Thymus (tissue), 11 donors: ENCODE results near the gene MEN1. TPM values are rescaled to one million over a fixed set of nuclear protein-coding genes. Genes with fewer than 3 reads are reported as not detected.

ENCODE experiments used
- DNase-seq, 9 donors: peaks; one replicate each; pipeline ENCODE4 v3.0.0-alpha.2; 2013; ENCODE audit warnings: low spot score in 9 of 9, low read depth in 6 of 9, missing footprints in 1 of 9
- H3K27ac ChIP-seq, 2 donors: one replicate each; pipeline ENCODE4 v1.5.1; 2013; ENCODE audit warnings: control low read depth in 1 of 2, low read depth in 1 of 2, low read length in 1 of 2, mild to moderate bottlenecking in 1 of 2, moderate library complexity in 1 of 2
- H3K27me3 ChIP-seq, 2 donors: one replicate each; pipeline ENCODE4 v1.5.1; 2013; ENCODE audit warnings: low read length in 1 of 2; ENCODE audit not compliant: control insufficient read depth in 2 of 2, insufficient read depth in 1 of 2
- H3K36me3 ChIP-seq, 2 donors: one replicate each; pipeline ENCODE4 v1.5.1; 2013; ENCODE audit warnings: low read length in 1 of 2, mild to moderate bottlenecking in 1 of 2, moderate library complexity in 1 of 2; ENCODE audit not compliant: control insufficient read depth in 2 of 2, insufficient read depth in 2 of 2
- H3K4me1 ChIP-seq, 2 donors: one replicate each; pipeline ENCODE4 v1.5.1; 2013; ENCODE audit warnings: low read length in 2 of 2; ENCODE audit not compliant: control insufficient read depth in 2 of 2, insufficient read depth in 2 of 2
- H3K4me3 ChIP-seq, 2 donors: one replicate each; pipeline ENCODE4 v1.5.1; 2013; ENCODE audit warnings: low read length in 2 of 2, control low read depth in 1 of 2, mild to moderate bottlenecking in 1 of 2
- H3K9me3 ChIP-seq, 2 donors: one replicate each; pipeline ENCODE4 v1.5.1; 2013; ENCODE audit warnings: low read length in 1 of 2, mild to moderate bottlenecking in 1 of 2; ENCODE audit not compliant: control insufficient read depth in 2 of 2, insufficient read depth in 1 of 2
- WGBS: extraction: QIAGEN DNeasy Blood & Tissue Kit; methylation state at CpG from one replicate; pipeline ENCODE4 v1.1.7; 2013; 5-methylcytosine and 5-hydroxymethylcytosine counted together
- polyA plus RNA-seq: library from polyadenylated mRNA; stranded (reverse); fragments of 200-250 nt; gene quantifications from one replicate; pipeline ENCODE4 v1.2.3, GENCODE V29; 2013
- total RNA-seq: library from RNA; stranded (reverse); fragments of 120-200 nt; gene quantifications from one replicate; pipeline ENCODE4 v1.2.4, GENCODE V29; 2013
- donor health status: healthy.

MEN1 gene
- total and polyA plus RNA-seq, 2 donors = 10.8 to 33.4 TPM

DNA sequence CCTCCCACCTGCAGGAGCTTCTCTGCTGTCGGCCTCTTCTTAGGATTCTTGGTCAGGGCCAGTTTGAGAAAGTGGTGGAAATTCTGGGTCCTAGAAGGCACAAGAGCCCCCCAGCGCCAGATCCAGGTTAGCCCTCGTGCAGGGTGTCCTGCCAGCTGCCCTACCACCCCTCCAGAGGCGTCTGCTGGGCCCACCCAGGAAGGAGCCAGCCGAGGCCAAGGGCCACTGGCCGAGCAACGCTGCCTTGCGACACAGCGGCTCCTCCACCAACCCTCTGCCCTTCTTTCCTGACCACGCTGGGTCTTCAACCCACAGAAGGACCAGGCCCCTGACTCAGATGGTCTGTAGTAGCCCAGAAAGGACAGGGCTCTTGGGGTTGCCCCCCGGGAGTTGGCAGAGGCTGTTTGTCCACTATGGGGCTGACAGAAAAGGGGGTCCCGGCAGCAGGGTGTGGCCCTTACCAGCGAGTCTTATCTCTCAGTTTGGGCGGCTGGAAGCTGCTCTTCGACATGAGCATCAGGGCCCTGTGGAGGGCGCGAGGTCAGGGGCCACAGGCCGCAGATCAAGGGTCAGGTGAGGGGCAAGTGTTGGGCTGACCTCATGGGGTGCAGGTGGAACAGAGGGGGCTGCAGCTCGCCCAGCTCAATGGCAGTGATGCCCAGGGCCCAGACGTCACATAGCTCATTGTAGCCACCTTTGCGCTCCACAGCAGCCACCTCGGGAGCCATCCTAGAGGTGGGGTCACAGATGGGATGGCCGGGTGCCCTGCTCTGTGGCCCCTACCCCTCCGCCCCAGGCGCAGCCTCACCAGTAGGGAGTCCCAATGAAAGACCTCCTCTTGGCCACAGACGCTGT, 9.8 kb downstream of the MEN1 start:
- 96% methylated on average over 26 of the region's 26 CpGs for WGBS
- peaks cover 50 to 55% of the 10 kb centered on the region in 2 donors for H3K36me3 ChIP-seq
- no peak for DNase-seq
- H3K27me3 ChIP-seq = no peaks in the 10 kb centered on the region
- peak overlapping the region in 1 of 2 donors; percentile 94 for H3K27ac ChIP-seq
- no peak overlapping the region for H3K4me3 ChIP-seq
- H3K9me3 ChIP-seq = peaks cover 0 to 2% of the 10 kb centered on the region in 2 donors
- peaks cover 18 to 36% of the 10 kb centered on the region in 2 donors for H3K4me1 ChIP-seq

DNA sequence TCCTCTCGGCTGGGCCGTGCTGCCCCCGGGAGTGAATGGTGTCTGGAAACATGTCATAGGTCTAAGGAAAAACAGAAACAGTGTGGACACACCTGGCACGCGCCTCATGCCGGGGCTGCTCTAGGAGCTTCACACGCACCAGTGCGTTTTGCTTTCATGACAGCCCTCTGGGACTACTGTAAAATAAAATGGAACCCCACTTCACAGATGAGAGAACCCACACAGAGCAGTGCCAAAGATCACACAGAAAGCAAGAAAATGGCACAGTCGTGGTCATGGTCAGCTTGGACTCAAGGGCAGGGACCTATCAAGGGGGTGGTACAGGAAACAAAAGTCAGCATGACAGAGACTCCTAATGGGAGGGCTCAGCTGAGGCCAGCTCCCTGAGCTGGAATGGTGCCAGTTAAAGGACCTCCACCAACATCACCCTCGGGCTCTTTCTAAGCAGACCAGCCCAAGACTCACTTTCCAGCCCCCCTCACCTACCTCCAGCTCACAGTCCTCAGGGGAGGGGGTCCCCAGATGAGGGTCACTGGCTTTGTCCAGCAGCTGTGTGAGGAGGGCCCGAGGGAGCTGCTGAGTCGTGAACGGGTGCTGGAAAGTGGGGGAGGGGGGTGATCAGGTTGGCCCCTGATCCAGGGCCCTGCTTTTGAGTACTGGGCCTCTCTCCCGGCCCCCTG, 10.6 kb downstream of the MEN1 start:
- H3K4me3 ChIP-seq = no peak overlapping the region
- no peak for DNase-seq
- H3K9me3 ChIP-seq = peaks cover 0 to 2% of the 10 kb centered on the region in 2 donors
- peaks cover 18 to 36% of the 10 kb centered on the region in 2 donors for H3K4me1 ChIP-seq
- peak overlapping the region in 1 of 2 donors; percentile 37 for H3K27ac ChIP-seq
- no peaks in the 10 kb centered on the region for H3K27me3 ChIP-seq
- H3K36me3 ChIP-seq = peaks cover 43 to 47% of the 10 kb centered on the region in 2 donors
- WGBS = 89% methylated on average over 14 of the region's 14 CpGs

GRCh38 chr11:64799256-64799622, 11.1 kb downstream of the MEN1 start:
- Histone ChIP-seq H3K4me1 (peaks cover 18 to 35% of the 10 kb centered on the region in 2 donors), H3K4me3 (no peak overlapping the region), H3K27ac (no peak overlapping the region), H3K36me3 (peaks cover 42 to 46% of the 10 kb centered on the region in 2 donors), H3K27me3 (no peaks in the 10 kb centered on the region), H3K9me3 (peaks cover 0 to 2% of the 10 kb centered on the region in 2 donors)
- DNase-seq = no peak
- WGBS = 95% methylated on average over 7 of the region's 7 CpGs

DNA sequence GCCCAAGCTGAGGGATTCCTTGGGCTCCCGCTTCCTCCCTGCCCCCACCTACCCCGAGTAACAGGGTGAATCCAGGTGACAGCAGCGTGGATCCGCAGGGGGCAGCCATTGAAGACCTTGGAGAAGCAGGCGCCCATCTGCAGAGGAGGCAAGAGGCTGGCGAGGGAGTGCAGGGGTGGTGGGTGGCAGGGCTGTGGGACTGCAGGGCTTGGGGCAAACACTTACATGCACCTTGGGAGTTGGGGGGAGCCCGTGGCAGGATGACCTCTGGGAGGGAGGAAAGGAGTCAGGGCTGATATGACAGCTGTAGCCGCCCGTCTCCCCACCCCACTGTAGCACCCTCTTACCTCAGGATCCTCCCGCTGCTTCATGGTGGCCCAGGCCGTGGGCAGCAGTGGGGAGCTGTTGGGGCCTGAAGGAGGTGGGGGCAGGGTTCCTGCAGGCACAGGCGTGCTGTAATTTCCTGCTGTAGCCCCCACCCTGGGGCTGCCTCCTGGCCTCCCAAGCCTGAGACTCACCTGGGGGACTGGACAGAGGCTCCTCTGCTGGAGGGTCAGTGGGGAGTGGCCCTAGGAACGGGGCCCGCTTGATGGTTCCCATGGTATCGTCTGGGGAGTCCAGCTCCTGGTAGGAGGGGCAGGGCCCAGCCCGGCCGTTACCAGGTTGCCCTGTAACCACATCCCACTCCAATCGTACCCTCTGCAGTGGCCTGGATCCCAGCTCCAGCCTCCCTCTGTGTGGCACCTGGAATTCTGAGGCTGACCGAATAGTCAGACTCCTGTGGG, 13.4 kb downstream of the MEN1 start:
- no peak for DNase-seq
- H3K27me3 ChIP-seq = no peaks in the 10 kb centered on the region
- peaks cover 49 to 62% of the 10 kb centered on the region in 2 donors for H3K36me3 ChIP-seq
- H3K27ac ChIP-seq = no peak overlapping the region
- H3K4me1 ChIP-seq = peaks cover 9 to 27% of the 10 kb centered on the region in 2 donors
- 96% methylated on average over 19 of the region's 19 CpGs for WGBS
- H3K9me3 ChIP-seq = no peaks in the 10 kb centered on the region
- H3K4me3 ChIP-seq = no peak overlapping the region

DNA sequence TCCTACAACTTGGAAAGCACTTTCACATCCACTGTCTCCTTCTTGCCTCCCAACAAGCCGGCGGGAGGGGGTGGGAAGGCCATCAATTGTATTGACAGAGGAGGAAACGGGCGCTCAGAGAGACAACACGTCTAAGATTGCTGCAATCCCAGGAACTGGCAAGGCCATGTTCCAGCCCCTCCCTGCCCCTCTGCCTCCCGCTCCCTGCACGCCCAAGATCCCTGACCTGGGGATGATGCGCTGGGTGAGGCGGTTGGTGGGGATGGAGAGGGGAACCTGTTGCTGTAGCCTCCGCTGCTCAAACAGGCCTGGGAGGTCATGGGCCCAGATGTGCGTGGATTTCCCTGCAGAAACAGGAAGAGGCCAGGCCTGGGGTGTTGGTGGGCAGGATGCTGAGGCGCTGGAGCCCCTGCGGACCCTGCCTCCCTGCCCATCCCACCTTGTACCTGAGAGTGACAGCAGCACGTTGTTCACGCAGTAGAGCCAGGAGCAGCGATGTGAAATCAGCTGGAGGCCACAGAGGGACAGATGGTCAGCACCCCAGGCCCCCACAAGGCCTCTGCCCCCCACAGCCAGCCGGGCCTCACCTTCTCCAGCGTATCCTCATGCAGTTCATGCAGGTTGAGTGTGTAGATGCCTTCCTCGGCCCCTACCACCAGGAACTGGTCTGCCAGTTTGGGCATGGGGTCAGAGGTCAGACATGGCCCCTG, 14.1 kb downstream of the MEN1 start:
- Histone ChIP-seq H3K9me3 (no peaks in the 10 kb centered on the region), H3K4me1 (peaks cover 2 to 19% of the 10 kb centered on the region in 2 donors), H3K27ac (no peak overlapping the region), H3K27me3 (no peaks in the 10 kb centered on the region), H3K4me3 (no peak overlapping the region), H3K36me3 (peaks cover 52 to 69% of the 10 kb centered on the region in 2 donors)
- 82% methylated on average over 19 of the region's 19 CpGs for WGBS
- DNase-seq = no peak

DNA sequence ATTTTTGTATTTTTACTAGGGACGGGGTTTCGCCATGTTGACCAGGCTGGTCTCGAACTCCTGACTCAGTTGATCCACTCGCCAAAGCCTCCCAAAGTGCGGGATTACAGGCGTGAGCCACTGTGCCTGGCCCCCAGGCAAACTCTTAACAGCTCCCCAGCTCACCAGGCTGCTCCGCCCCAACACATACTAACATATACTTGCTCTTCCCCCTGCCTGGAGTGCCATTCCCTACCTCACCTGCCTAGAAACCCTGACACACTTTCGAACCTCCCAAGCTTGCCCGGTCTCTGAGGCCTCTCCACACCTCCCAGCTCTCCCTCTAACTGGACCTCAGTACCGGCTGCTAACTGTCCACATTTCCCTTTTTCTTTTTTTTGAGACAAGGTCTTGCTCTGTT, 15.8 kb downstream of the MEN1 start:
- Histone ChIP-seq H3K27ac (no peak overlapping the region), H3K27me3 (no peaks in the 10 kb centered on the region), H3K4me3 (no peak overlapping the region), H3K4me1 (peaks cover 0 to 9% of the 10 kb centered on the region in 2 donors), H3K9me3 (no peaks in the 10 kb centered on the region), H3K36me3 (peaks cover 53 to 69% of the 10 kb centered on the region in 2 donors)
- DNase-seq = no peak
- WGBS = 98% methylated on average over 10 of the region's 10 CpGs

GRCh38 chr11:64793271-64794160, 16.8 kb downstream of the MEN1 start:
- Histone ChIP-seq H3K36me3 (peaks cover 50 to 69% of the 10 kb centered on the region in 2 donors), H3K4me3 (no peak overlapping the region), H3K27me3 (no peaks in the 10 kb centered on the region), H3K4me1 (peaks cover 0 to 9% of the 10 kb centered on the region in 2 donors), H3K9me3 (no peaks in the 10 kb centered on the region), H3K27ac (peak overlapping the region in 1 of 2 donors; percentile 61)
- 65% methylated on average over 11 of the region's 11 CpGs for WGBS
- no peak for DNase-seq

- no peaks in the 10 kb centered on the region for H3K9me3 ChIP-seq
- 99% methylated on average over 4 of the region's 4 CpGs for WGBS
- H3K4me1 ChIP-seq = peaks cover 0 to 12% of the 10 kb centered on the region in 2 donors
- H3K36me3 ChIP-seq = peaks cover 50 to 73% of the 10 kb centered on the region in 2 donors
- no peak overlapping the region for H3K27ac ChIP-seq
- H3K4me3 ChIP-seq = no peak overlapping the region
- DNase-seq = no peak
- H3K27me3 ChIP-seq = no peaks in the 10 kb centered on the region
Measured at GRCh38 chr11:64792482-64792881, 17.9 kb downstream of the MEN1 start.
